Natural killer cell (primary cell): ENCODE data around the gene JMY. TPM values are rescaled to one million over a fixed set of nuclear protein-coding genes. Genes with fewer than 3 reads are reported as not detected.

Experiments
- ATAC-seq, 3 donors: fragments of 150-1000 bp in 2 of 3; fragments of 200-7000 bp in 1 of 3; cut with Tn5 transposase; 1 replicate in 1 of 3; 2 replicates in 2 of 3; pipeline ENCODE4 v1.10.0; 2021; ENCODE audit warnings: mild to moderate bottlenecking in 2 of 3, moderate library complexity in 2 of 3
- DNase-seq, 2 donors: peaks; one replicate each; pipeline versions ENCODE4 v3.0.0 to v3.0.0-alpha.2; 2013 to 2021; ENCODE audit warnings: mixed read lengths in 1 of 2
- H3K27ac ChIP-seq: one replicate; pipeline ENCODE4 v1.5.1; 2013; ENCODE audit warnings: mild to moderate bottlenecking, low read length
- H3K27me3 ChIP-seq: one replicate; pipeline ENCODE4 v1.6.1; 2013; ENCODE audit warnings: low read length; ENCODE audit not compliant: control insufficient read depth, insufficient read depth
- H3K36me3 ChIP-seq: one replicate; pipeline ENCODE4 v1.6.1; 2013; ENCODE audit warnings: low read length; ENCODE audit not compliant: control insufficient read depth, insufficient read depth
- H3K4me1 ChIP-seq: one replicate; pipeline ENCODE4 v1.6.1; 2013; ENCODE audit warnings: low read length; ENCODE audit not compliant: control insufficient read depth, insufficient read depth
- H3K4me3 ChIP-seq: one replicate; pipeline ENCODE4 v1.5.1; 2013; ENCODE audit warnings: low read length
- H3K9me3 ChIP-seq: one replicate; pipeline ENCODE4 v1.6.1; 2013; ENCODE audit warnings: low read length; ENCODE audit not compliant: control insufficient read depth, insufficient read depth
- H3K27ac Mint-ChIP-seq, 2 donors: one replicate each; pipeline ENCODE4 v1.8.0; 2022; ENCODE audit warnings: mild to moderate bottlenecking in 2 of 2, mixed read lengths in 2 of 2, moderate library complexity in 1 of 2
- H3K27me3 Mint-ChIP-seq, 2 donors: one replicate each; pipeline ENCODE4 v1.8.0; 2022; ENCODE audit warnings: low read depth in 2 of 2, mixed read lengths in 2 of 2
- H3K36me3 Mint-ChIP-seq: one replicate; pipeline ENCODE4 v1.8.0; 2022; ENCODE audit warnings: mixed read lengths
- H3K4me1 Mint-ChIP-seq, 2 donors: one replicate each; pipeline ENCODE4 v1.8.0; 2022; ENCODE audit warnings: mixed read lengths in 2 of 2
- H3K4me3 Mint-ChIP-seq: one replicate; pipeline ENCODE4 v1.8.0; 2022; ENCODE audit warnings: mild to moderate bottlenecking, moderate library complexity, mixed read lengths
- H3K9me3 Mint-ChIP-seq, 2 donors: one replicate each; pipeline ENCODE4 v1.8.0; 2022; ENCODE audit warnings: mixed read lengths in 2 of 2
- CTCF ChIP-seq: fragments of 200-600 bp; IDR thresholded peaks from one replicate; pipeline ENCODE4 v1.8.0; 2022; ENCODE audit warnings: antibody characterized with exemption
- WGBS: methylation state at CpG from one replicate; pipeline ENCODE4 v1.1.7; 2013; ENCODE audit warnings: missing lambda C conversion rate; ENCODE audit not compliant: insufficient coverage; 5-methylcytosine and 5-hydroxymethylcytosine counted together
- intact Hi-C: fragments of 100-400 bp; cut with micrococcal nuclease; formaldehyde crosslinking; loops from one replicate; pipeline ENCODE4 v1.14.2; 2022
- total RNA-seq, 4 donors: library from RNA; stranded (reverse); fragments of 120-200 nt in 1 of 4; gene quantifications; one replicate each; pipeline versions ENCODE4 v1.2.3 to v1.2.4, GENCODE V29; 2013 to 2022

Gene JMY, protein sequence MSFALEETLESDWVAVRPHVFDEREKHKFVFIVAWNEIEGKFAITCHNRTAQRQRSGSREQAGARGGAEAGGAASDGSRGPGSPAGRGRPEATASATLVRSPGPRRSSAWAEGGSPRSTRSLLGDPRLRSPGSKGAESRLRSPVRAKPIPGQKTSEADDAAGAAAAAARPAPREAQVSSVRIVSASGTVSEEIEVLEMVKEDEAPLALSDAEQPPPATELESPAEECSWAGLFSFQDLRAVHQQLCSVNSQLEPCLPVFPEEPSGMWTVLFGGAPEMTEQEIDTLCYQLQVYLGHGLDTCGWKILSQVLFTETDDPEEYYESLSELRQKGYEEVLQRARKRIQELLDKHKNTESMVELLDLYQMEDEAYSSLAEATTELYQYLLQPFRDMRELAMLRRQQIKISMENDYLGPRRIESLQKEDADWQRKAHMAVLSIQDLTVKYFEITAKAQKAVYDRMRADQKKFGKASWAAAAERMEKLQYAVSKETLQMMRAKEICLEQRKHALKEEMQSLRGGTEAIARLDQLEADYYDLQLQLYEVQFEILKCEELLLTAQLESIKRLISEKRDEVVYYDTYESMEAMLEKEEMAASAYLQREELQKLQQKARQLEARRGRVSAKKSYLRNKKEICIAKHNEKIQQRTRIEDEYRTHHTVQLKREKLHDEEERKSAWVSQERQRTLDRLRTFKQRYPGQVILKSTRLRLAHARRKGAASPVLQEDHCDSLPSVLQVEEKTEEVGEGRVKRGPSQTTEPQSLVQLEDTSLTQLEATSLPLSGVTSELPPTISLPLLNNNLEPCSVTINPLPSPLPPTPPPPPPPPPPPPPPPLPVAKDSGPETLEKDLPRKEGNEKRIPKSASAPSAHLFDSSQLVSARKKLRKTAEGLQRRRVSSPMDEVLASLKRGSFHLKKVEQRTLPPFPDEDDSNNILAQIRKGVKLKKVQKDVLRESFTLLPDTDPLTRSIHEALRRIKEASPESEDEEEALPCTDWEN
- 10 to 100 TPM; 27.6 to 30.4 (median 28.7) TPM for total RNA-seq
- total RNA-seq (2013) = 19.8 TPM

DNA sequence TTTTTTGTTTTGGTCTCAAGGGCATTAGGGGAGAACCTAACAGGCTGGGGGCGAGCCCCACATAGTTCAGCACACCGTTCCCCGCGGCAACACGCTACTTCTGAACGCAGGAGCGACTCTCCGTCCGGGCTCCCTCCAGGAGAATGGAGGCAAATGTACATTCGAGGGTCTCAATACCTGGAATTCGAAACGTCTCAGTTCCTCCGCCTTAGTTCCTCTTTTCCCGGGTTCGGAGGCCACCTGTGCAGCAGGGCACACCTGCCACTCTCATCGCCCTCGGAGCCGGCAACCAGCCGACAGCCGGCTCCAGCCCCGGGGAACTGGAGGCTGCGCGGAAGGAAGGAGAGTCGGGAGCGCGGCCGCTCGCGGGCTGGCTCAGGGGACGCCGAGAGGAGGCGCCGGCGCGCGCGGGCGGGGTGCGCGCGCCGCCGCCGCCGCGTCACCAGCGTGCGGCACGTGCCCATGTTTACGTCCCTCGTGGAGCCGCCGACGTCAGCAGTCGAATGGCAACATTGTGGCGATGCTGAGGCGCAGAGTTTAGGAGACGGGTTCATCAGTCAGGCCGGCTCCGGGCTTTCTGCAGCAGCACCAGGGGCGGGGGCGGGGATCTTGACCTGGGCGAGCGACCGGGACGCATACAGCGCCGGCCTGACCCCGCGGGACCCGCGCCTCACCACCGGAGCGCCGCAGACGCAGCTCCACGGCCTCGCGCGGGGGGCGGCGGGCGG lies at the start of gene JMY:
JMY (plus strand) TSS at position 498 of the 728 bp plus-strand sequence. CDS start 520 bp downstream, outside the sequence.
- peak within 1 kb of the TSS; percentile 92 for H3K4me3 Mint-ChIP-seq
- no peaks in the 10 kb centered on the region for H3K36me3 Mint-ChIP-seq
- peak; percentile 35 for TF ChIP-seq CTCF
- Histone ChIP-seq H3K4me3 (peak within 1 kb of the TSS; percentile 66), H3K27ac (peak within 1 kb of the TSS; percentile 83), H3K27me3 (no peaks in the 10 kb centered on the region), H3K4me1 (peaks cover 31% of the 10 kb centered on the region), H3K9me3 (no peaks in the 10 kb centered on the region), H3K36me3 (no peaks in the 10 kb centered on the region)
- H3K27ac Mint-ChIP-seq = peak within 1 kb of the TSS; percentile 89 to 90
- peak; percentile 82 to 94 for DNase-seq
- peaks cover 26 to 27% of the 10 kb centered on the region in 2 donors for H3K4me1 Mint-ChIP-seq
- no peaks in the 10 kb centered on the region for H3K9me3 Mint-ChIP-seq
- peak; percentile 84 to 92 (median 89) for ATAC-seq
- intact Hi-C loops = loop anchor here (5.0 to 10.0 kb wide), 4 partner anchors 67 to 1172 kb away; partner anchors contain the start of genes ARSB, HOMER1 and ZFYVE16
- H3K27me3 Mint-ChIP-seq = no peaks in the 10 kb centered on the region
- WGBS = under 1% methylated on average over 83 of the region's 83 CpGs

DNA sequence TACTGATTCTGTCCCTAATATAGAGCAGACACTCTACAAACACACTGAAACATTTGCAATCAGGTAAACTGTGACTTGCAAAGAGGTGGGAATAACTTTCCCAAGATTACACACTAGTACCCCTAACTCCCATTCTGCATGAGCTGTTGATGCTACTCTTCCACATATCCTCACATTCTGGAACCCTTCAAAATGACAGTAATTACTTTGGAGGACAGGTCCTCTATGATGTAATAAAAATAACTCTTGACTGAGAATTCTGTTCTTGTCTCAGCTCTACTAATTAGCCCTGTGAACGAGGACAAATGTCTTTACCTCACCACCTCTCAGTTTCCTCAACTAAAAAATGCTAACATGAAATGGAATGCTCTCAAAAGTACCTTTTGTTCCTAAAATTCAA lies 49.5 kb upstream of the JMY start:
- ATAC-seq = no peak
- no peaks in the 10 kb centered on the region for H3K27me3 ChIP-seq
- H3K27me3 Mint-ChIP-seq = no peaks in the 10 kb centered on the region
- no peak for DNase-seq
- H3K36me3 ChIP-seq = no peaks in the 10 kb centered on the region
- no peaks in the 10 kb centered on the region for H3K9me3 Mint-ChIP-seq
- intact Hi-C loops = no loop called here
- no peak overlapping the region for H3K27ac ChIP-seq
- no peaks in the 10 kb centered on the region for H3K4me1 ChIP-seq
- H3K9me3 ChIP-seq = no peaks in the 10 kb centered on the region
- WGBS = 67% methylated on average over 1 of the region's 1 CpG
- H3K4me1 Mint-ChIP-seq = no peaks in the 10 kb centered on the region
- TF ChIP-seq CTCF = no peak
- H3K4me3 ChIP-seq = no peak overlapping the region
- H3K27ac Mint-ChIP-seq = no peak overlapping the region
- H3K4me3 Mint-ChIP-seq = no peak overlapping the region
- no peaks in the 10 kb centered on the region for H3K36me3 Mint-ChIP-seq

DNA sequence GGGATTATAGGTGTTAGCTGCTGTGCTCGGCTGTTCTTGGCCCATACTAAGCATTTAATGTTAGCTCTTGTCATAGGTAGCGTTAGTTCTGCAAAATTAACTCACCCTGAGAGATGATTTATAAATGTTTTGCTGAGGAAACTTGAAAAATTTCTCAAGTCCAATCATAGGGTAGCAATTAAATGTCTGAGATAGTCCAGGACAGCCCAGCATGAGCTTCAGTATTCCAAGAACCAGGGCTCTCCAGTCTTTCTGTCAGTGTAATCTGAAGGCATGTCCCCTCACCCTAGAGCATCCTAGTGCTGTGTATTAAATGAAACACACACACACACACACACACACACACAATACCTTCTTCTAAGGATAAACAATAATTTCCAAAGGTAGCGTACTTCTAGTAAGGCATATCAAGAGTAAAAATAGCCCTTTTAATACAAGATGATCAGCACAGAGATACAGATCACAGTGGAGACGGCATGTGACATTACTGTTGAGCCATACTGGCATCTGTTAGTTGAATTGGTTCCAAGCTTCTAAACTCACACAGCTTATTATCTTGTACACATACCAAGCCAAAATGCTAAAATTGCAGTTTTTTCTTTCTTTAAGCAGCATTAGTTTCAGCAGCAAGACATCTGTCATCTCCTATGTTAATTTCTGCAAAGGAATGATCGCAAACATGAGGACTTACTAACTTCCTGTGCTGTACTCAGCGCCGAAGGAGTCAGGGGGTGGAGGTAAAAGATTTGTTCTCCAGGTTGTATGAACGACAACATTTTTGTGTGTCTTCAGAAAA lies 46.3 kb upstream of the JMY start:
- Histone ChIP-seq H3K9me3 (no peaks in the 10 kb centered on the region), H3K4me3 (no peak overlapping the region), H3K36me3 (no peaks in the 10 kb centered on the region), H3K4me1 (no peaks in the 10 kb centered on the region), H3K27ac (no peak overlapping the region), H3K27me3 (no peaks in the 10 kb centered on the region)
- intact Hi-C loops = no loop called here
- H3K4me1 Mint-ChIP-seq = no peaks in the 10 kb centered on the region
- H3K9me3 Mint-ChIP-seq = no peaks in the 10 kb centered on the region
- H3K27ac Mint-ChIP-seq = no peak overlapping the region
- no peaks in the 10 kb centered on the region for H3K27me3 Mint-ChIP-seq
- H3K36me3 Mint-ChIP-seq = no peaks in the 10 kb centered on the region
- no peak for DNase-seq
- 89% methylated on average over 3 of the region's 8 CpGs for WGBS
- TF ChIP-seq CTCF = no peak
- H3K4me3 Mint-ChIP-seq = no peak overlapping the region
- no peak for ATAC-seq
